ENCODE data around the gene TTC7B.

GRCh38 chr14:90601563-90601962 lies 214.7 kb downstream of the TTC7B start:
- TF ChIP-seq CTCF (IDR thresholded peaks at IDR 0.05 in 4 of 5, conservative IDR thresholded peaks at IDR 0.05 in 1 of 5) (no peak), POLR2A (IDR thresholded peaks at IDR 0.05) (no peak)

Measured in gastrocnemius medialis (tissue), 4 donors.